Psoas muscle (tissue), 8 donors: Measurements from ENCODE around the gene GBP2. TPM values are rescaled to one million over a fixed set of nuclear protein-coding genes. Genes with fewer than 3 reads are reported as not detected.
A peak's percentile ranks its signal among the peaks of the same experiment; 100 is the strongest.

Source experiments
- ATAC-seq, 4 donors: fragments of 200-7000 bp; cut with Tn5 transposase; one replicate each; pipeline ENCODE4 v1.9.1; 2020; ENCODE audit warnings: moderate library complexity in 3 of 4, mild to moderate bottlenecking in 2 of 4
- DNase-seq, 2 donors: peaks; one replicate each; pipeline ENCODE4 v3.0.0-alpha.2; 2020
- H3K27ac ChIP-seq: fragments of 200-600 bp; one replicate; pipeline ENCODE4 v1.8.0; 2022
- H3K27me3 ChIP-seq, 3 donors: fragments of 200-600 bp in 1 of 3; one replicate each; pipeline versions ENCODE4 v1.6.1 to v1.8.0; 2013 to 2022; ENCODE audit warnings: low read length in 2 of 3, mild to moderate bottlenecking in 2 of 3, moderate library complexity in 1 of 3; ENCODE audit not compliant: insufficient read depth in 3 of 3
- H3K36me3 ChIP-seq, 2 donors: fragments of 200-600 bp in 1 of 2; one replicate each; pipeline versions ENCODE4 v1.6.1 to v1.8.0; 2013 to 2022; ENCODE audit warnings: low read depth in 1 of 2, mild to moderate bottlenecking in 1 of 2, moderate library complexity in 1 of 2; ENCODE audit not compliant: insufficient read depth in 1 of 2
- H3K4me1 ChIP-seq: fragments of 200-600 bp; one replicate; pipeline ENCODE4 v1.8.0; 2022
- H3K4me3 ChIP-seq: fragments of 200-600 bp; one replicate; pipeline ENCODE4 v1.8.0; 2022; ENCODE audit warnings: mild to moderate bottlenecking
- H3K9me3 ChIP-seq: fragments of 200-600 bp; one replicate; pipeline ENCODE4 v1.8.0; 2022
- CTCF ChIP-seq: fragments of 200-600 bp; IDR thresholded peaks from one replicate; pipeline ENCODE4 v1.8.0; 2022; ENCODE audit warnings: antibody characterized with exemption
- WGBS, 3 donors: extraction: QIAGEN DNeasy Blood & Tissue Kit; methylation state at CpG; one replicate each; pipeline versions ENCODE4 v1.1.6 to v1.1.7; 2013; 5-methylcytosine and 5-hydroxymethylcytosine counted together
- intact Hi-C, 2 donors: fragments of 100-400 bp; cut with DNase I; formaldehyde crosslinking; loops; one replicate each; pipeline versions ENCODE4 v1.11.0 to v1.14.2; 2022
- polyA plus RNA-seq, 3 donors: library from polyadenylated mRNA; stranded (reverse); fragments of 200-250 nt; gene quantifications; one replicate each; pipeline ENCODE4 v1.2.3, GENCODE V29; 2013
- total RNA-seq, 4 donors: library from RNA; stranded (reverse); fragmentation: NEBNext Ultra II Directional in 2 of 4; extraction: Animal tissue kit (Norgen Biotek cat#: 25700) in 2 of 4; gene quantifications; one replicate each; pipeline versions ENCODE4 v1.2.1 to v1.2.4, GENCODE V29; 2021 to 2023
- donor health status: healthy with polysubstance abuse.
- donor health status: DM: no; HTN: no; CAD: no; lungs with moderate emphysema.
- donor health status: Bipolar disorder and iron deficiency.
- donor health status: healthy.
- donor health status: DM: yes; HTN: yes; CAD: no.
- donor health status: DM: no; HTN: no; CAD: no.
- donor health status: DM: no; HTN: no; CAD: no.
- donor health status: DM: yes; HTN: yes; CAD: no.

Gene GBP2
- total and polyA plus RNA-seq, 7 donors, result 11.3 to 36.6 (median 25.8) TPM

- H3K27me3 ChIP-seq, result no peaks in the 10 kb centered on the region
- no peak for TF ChIP-seq CTCF
- H3K4me3 ChIP-seq, result peak overlapping the region; percentile 67
- intact Hi-C loops, result no loop called here
- 21 to 37% (median 21%) methylated on average over 3 of the region's 3 CpGs for WGBS, 3 donors
- peak overlapping the region; percentile 78 for H3K27ac ChIP-seq
- H3K9me3 ChIP-seq, result no peaks in the 10 kb centered on the region
- H3K4me1 ChIP-seq, result peaks cover 8% of the 10 kb centered on the region
- ATAC-seq, result peak; percentile 60 to 75 (median 62)
- H3K36me3 ChIP-seq, result peaks cover 0 to 13% of the 10 kb centered on the region in 2 donors
- no peak for DNase-seq
Observed at GRCh38 chr1:89125240-89125912, 538 bp downstream of the GBP2 start.

GRCh38 chr1:89121641-89122040, 4.3 kb downstream of the GBP2 start:
- Histone ChIP-seq H3K27me3 (no peaks in the 10 kb centered on the region), H3K36me3 (peaks cover 0 to 51% of the 10 kb centered on the region in 2 donors), H3K27ac (no peak overlapping the region), H3K4me1 (peaks cover 4% of the 10 kb centered on the region), H3K9me3 (no peaks in the 10 kb centered on the region), H3K4me3 (no peak overlapping the region)
- intact Hi-C loops, result no loop called here
- 95 to 96% (median 95%) methylated on average over 8 of the region's 8 CpGs for WGBS, 3 donors
- no peak for ATAC-seq
- no peak for DNase-seq
- TF ChIP-seq CTCF, result no peak

GRCh38 chr1:89114662-89115061, 11.3 kb downstream of the GBP2 start:
- ATAC-seq, result no peak
- Histone ChIP-seq H3K27me3 (no peaks in the 10 kb centered on the region), H3K9me3 (no peaks in the 10 kb centered on the region), H3K4me3 (no peak overlapping the region), H3K4me1 (no peaks in the 10 kb centered on the region), H3K36me3 (peaks cover 2 to 93% of the 10 kb centered on the region in 2 donors), H3K27ac (no peak overlapping the region)
- DNase-seq, result no peak
- WGBS, 3 donors, result 78 to 88% (median 82%) methylated on average over 2 of the region's 2 CpGs
- TF ChIP-seq CTCF, result no peak
- intact Hi-C loops, result loop anchor here in 1 of 2 donors (5.0 kb wide), 1 partner anchor 47 kb away; the partner anchor contains the start of gene GBP1

GRCh38 chr1:89112871-89113613, 12.9 kb downstream of the GBP2 start:
- no peak for ATAC-seq
- intact Hi-C loops, result no loop called here

More at GRCh38 chr1:89112871-89113613, 12.9 kb downstream of the GBP2 start:
- no peak overlapping the region for H3K27ac ChIP-seq
- H3K36me3 ChIP-seq, result peaks cover 2 to 93% of the 10 kb centered on the region in 2 donors
- DNase-seq, result no peak
- H3K9me3 ChIP-seq, result no peaks in the 10 kb centered on the region
- no peak overlapping the region for H3K4me3 ChIP-seq
- no peaks in the 10 kb centered on the region for H3K27me3 ChIP-seq
- H3K4me1 ChIP-seq, result no peaks in the 10 kb centered on the region
- no peak for TF ChIP-seq CTCF
- WGBS, 3 donors, result 62 to 72% (median 66%) methylated on average over 5 of the region's 5 CpGs
